ENCODE measurements around the gene SNRNP25.

GRCh38 chr16:33877-34647, 19.6 kb upstream of the SNRNP25 start:
- TF ChIP-seq, protein P1, sequence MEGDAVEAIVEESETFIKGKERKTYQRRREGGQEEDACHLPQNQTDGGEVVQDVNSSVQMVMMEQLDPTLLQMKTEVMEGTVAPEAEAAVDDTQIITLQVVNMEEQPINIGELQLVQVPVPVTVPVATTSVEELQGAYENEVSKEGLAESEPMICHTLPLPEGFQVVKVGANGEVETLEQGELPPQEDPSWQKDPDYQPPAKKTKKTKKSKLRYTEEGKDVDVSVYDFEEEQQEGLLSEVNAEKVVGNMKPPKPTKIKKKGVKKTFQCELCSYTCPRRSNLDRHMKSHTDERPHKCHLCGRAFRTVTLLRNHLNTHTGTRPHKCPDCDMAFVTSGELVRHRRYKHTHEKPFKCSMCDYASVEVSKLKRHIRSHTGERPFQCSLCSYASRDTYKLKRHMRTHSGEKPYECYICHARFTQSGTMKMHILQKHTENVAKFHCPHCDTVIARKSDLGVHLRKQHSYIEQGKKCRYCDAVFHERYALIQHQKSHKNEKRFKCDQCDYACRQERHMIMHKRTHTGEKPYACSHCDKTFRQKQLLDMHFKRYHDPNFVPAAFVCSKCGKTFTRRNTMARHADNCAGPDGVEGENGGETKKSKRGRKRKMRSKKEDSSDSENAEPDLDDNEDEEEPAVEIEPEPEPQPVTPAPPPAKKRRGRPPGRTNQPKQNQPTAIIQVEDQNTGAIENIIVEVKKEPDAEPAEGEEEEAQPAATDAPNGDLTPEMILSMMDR (IDR thresholded peaks at IDR 0.05) = no peak
- TF ChIP-seq POLR2A (IDR thresholded peaks at IDR 0.05) = no peak
